CMK (cell line): ENCODE results near the gene CDK10.

Experiments
- DNase-seq: peaks from one replicate; pipeline ENCODE4 v3.0.0-alpha.2; 2010; ENCODE audit warnings: low read depth

The CDK10 gene

GRCh38 chr16:89733322-89733721 is 46.8 kb downstream of the CDK10 start:
- no peak for DNase-seq

DNA sequence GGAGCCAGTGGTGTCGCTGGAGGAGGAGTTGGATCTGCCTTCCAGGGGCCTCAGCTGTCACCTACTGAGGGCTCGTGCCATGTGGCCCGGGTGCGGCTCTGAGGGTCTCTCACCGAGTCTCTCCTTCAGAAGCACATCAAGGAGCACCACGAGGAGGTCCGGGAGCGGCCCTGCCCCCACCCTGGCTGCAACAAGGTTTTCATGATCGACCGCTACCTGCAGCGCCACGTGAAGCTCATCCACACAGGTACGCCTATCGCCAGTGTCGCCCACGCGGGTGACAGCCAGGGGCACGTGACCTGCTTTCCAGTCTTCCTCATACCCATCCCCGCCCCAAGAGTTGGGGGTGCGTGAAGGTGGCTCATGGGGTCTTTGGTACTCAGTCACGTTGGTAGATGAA is 47.3 kb downstream of the CDK10 start:
- no peak for DNase-seq

GRCh38 chr16:89736554-89736953 is 50.1 kb downstream of the CDK10 start:
- no peak for DNase-seq

- DNase-seq = no peak
Observed at GRCh38 chr16:89737341-89738071, 51.0 kb downstream of the CDK10 start.

- no peak for DNase-seq
Observed at GRCh38 chr16:89738072-89738377, 51.5 kb downstream of the CDK10 start.

GRCh38 chr16:89738538-89739317 is 52.2 kb downstream of the CDK10 start:
- no peak for DNase-seq

- DNase-seq = no peak
Observed at GRCh38 chr16:89739383-89739782, 52.9 kb downstream of the CDK10 start.

DNA sequence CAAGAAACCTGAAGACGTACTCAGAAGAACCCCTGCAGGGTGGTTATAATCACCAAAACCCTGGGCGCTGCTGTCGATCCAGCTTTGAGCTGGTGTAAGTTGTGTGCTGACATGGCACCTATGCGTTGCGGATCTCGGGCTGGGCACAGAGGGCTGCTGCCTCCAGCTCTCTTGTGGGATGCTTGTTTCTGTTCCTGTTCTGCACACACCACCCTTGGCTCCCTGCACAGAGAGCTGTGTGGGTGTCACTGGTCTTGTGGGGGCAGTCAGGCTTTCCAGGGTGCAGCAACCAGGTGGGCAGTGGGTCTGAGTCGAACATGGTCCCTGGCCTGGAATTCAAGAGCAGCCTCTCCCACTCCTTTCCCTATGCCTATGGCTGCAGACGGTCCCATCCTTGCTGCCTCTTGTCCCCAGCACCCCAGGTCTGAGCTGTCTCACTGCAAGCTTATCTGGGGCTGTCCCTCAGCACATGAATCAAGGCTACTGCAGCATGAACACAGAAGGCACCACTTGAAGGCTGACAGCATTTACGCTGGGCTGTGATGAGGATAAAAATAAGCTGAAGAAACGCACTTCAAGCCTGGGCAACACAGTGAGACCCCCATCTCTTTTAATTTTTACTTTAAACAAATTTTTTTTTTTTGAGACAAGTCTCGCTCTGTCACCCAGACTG is 55.0 kb downstream of the CDK10 start:
- DNase-seq = no peak

- no peak for DNase-seq
Observed at GRCh38 chr16:89742948-89743347, 56.5 kb downstream of the CDK10 start.

- DNase-seq = no peak
Observed at GRCh38 chr16:89744813-89745212, 58.3 kb downstream of the CDK10 start.
